ENCODE results near the gene ARRDC3. TPM values are rescaled to one million over a fixed set of nuclear protein-coding genes. Genes with fewer than 3 reads are reported as not detected.
A peak's percentile ranks its signal among the peaks of the same experiment; 100 is the strongest.
"Not testable (repeated sequence)": the region's sequence is repeated elsewhere in the genome, so short reads cannot be mapped to it uniquely, and the experiment has no call there.

The ARRDC3 gene
- total RNA-seq, 1 experiment from 2014 or later: 16.9 TPM

GRCh38 chr5:91340532-91340931, 42.6 kb downstream of the ARRDC3 start:
- DNase-seq (ENCODE audit: low read depth, low spot score): no peak
- in situ Hi-C loops (cut with HindIII; ENCODE audit: low pct_unique_long_range_greater_than_20kb, low sequenced_read_pairs): no loop called here

DNA sequence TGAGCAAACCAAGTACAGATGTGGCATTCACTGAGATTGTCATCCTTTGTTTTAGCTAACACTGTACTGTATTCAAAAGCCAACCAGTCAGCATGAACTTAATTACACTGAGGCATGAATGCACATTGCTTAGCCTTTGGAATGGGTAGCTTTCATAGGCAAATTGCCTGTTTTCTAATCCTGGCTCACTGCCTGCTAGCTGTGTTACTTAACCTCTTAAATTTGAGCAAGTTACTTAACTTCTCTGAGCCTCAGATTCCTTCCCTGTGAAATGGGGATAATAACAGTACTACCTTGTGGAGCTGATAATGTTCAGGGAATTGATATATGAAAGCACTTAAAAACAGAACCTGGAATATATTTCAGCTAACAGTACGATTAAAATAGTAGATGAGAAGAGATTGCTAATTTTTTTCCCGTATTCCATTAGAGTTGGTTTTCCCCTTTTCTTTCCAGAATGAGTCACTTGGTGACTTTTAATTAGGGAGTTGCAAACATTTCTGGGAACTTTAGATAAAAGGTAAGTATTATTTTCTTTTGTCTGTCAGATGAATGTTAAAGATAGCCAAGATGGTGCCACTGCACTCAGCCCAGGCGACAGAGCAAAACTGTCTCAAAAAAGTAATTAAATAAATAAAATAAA, 43.9 kb downstream of the ARRDC3 start:
- peak; percentile 74 for DNase-seq (ENCODE audit: low read depth, low spot score)
- in situ Hi-C loops (cut with HindIII; ENCODE audit: low pct_unique_long_range_greater_than_20kb, low sequenced_read_pairs): no loop called here

GRCh38 chr5:91332267-91333045, 50.7 kb downstream of the ARRDC3 start:
- in situ Hi-C loops (cut with HindIII; ENCODE audit: low pct_unique_long_range_greater_than_20kb, low sequenced_read_pairs): no loop called here
- DNase-seq (ENCODE audit: low read depth, low spot score): peak; percentile 47

GRCh38 chr5:91331705-91332104, 51.4 kb downstream of the ARRDC3 start:
- in situ Hi-C loops (cut with HindIII; ENCODE audit: low pct_unique_long_range_greater_than_20kb, low sequenced_read_pairs): no loop called here

GRCh38 chr5:91329283-91329682, 53.8 kb downstream of the ARRDC3 start:
- in situ Hi-C loops (cut with HindIII; ENCODE audit: low pct_unique_long_range_greater_than_20kb, low sequenced_read_pairs): no loop called here
- no peak for DNase-seq (ENCODE audit: low read depth, low spot score)

More at GRCh38 chr5:91331705-91332104, 51.4 kb downstream of the ARRDC3 start:
- no peak for DNase-seq (ENCODE audit: low read depth, low spot score)

- in situ Hi-C loops (cut with HindIII; ENCODE audit: low pct_unique_long_range_greater_than_20kb, low sequenced_read_pairs): no loop called here
- no peak for DNase-seq (ENCODE audit: low read depth, low spot score)
Measured at GRCh38 chr5:91328743-91329142, 54.4 kb downstream of the ARRDC3 start.

- DNase-seq (ENCODE audit: low read depth, low spot score); in situ Hi-C loops (cut with HindIII; ENCODE audit: low pct_unique_long_range_greater_than_20kb, low sequenced_read_pairs): not testable (repeated sequence)
Measured at GRCh38 chr5:91322981-91323380, 60.1 kb downstream of the ARRDC3 start.

DNA sequence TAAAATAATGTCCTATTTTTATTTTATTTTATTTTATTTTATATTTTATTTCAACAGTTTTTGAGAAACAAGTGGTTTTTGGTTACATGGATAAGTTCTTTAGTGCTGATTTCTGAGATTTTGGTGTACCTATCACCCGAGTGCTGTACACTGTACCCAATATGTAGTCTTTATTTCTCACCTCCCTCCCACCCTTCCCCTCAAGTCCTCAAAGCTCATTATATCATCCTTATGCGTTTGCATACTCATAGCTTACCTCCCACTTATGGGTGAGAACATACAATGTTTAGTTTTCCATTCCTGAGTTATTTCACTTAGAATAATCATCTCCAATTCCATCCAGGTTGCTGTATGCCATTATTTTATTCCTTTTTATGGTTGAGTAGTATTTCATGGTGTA, 63.5 kb downstream of the ARRDC3 start:
- in situ Hi-C loops (cut with HindIII; ENCODE audit: low pct_unique_long_range_greater_than_20kb, low sequenced_read_pairs): no loop called here

GRCh38 chr5:91318724-91319123, 64.4 kb downstream of the ARRDC3 start:
- no peak for DNase-seq (ENCODE audit: low read depth, low spot score)
- in situ Hi-C loops (cut with HindIII; ENCODE audit: low pct_unique_long_range_greater_than_20kb, low sequenced_read_pairs): no loop called here

More for the DNA sequence above, 63.5 kb downstream of the ARRDC3 start:
- DNase-seq (ENCODE audit: low read depth, low spot score): no peak

Data from SK-MEL-5 (cell line).